Measurements from ENCODE around the gene MYOT.

- no peak for TF ChIP-seq POLR2A (IDR thresholded peaks at IDR 0.05; ENCODE audit: low read depth)
- no peak for TF ChIP-seq CTCF (IDR thresholded peaks at IDR 0.05)
These were observed 28.9 kb downstream of the MYOT start for GRCh38 chr5:137896560-137896959.
